OCI-LY7 (cell line): ENCODE results near the gene LRRC51. TPM values are rescaled to one million over a fixed set of nuclear protein-coding genes. Genes with fewer than 3 reads are reported as not detected.

ENCODE experiments used
- BruUV-seq: library from RNA; stranded (reverse); fragments of 400-500 nt; replicated peaks from 2 replicates; lab custom pipeline; 2021; lab: Mats Ljungman, UMichigan
- CTCF ChIA-PET: fragments of 300-600 bp; sonication (Branson Sonifier 250); formaldehyde crosslinking; loops from one replicate; lab custom pipeline; 2022; ENCODE audit warnings: antibody characterized with exemption; ENCODE audit not compliant: unreplicated experiment; lab: Charles Lee
- POLR2A ChIA-PET: fragments of 300-600 bp; sonication (Branson Sonifier 250); formaldehyde crosslinking; loops from one replicate; lab custom pipeline; 2022; ENCODE audit warnings: antibody characterized with exemption; lab: Charles Lee
- DNase-seq: peaks from one replicate; pipeline ENCODE4 v3.0.0-alpha.2; 2015; ENCODE audit warnings: low spot score
- H2AFZ ChIP-seq: fragments of 200-600 bp; sonication (generic), shearing (Covaris generic); 2 replicates; pipeline ENCODE4 v1.6.1; 2014; ENCODE audit warnings: mild to moderate bottlenecking, antibody characterized with exemption, low read length, moderate library complexity
- H3K27ac ChIP-seq: fragments of 200-600 bp; sonication (generic); 2 replicates; pipeline ENCODE4 v1.5.1; 2014; ENCODE audit warnings: mixed run types, low read depth, mild to moderate bottlenecking, moderate library complexity, low read length, inconsistent platforms; ENCODE audit not compliant: poor library complexity, severe bottlenecking
- H3K36me3 ChIP-seq: fragments of 200-600 bp; sonication (generic); 2 replicates; pipeline ENCODE4 v1.6.1; 2014; ENCODE audit warnings: mild to moderate bottlenecking, antibody characterized with exemption, low read length, moderate library complexity, mixed read lengths; ENCODE audit not compliant: insufficient read depth
- H3K4me1 ChIP-seq: fragments of 200-600 bp; sonication (generic); 2 replicates; pipeline ENCODE4 v1.5.1; 2014; ENCODE audit warnings: mild to moderate bottlenecking, low read length; ENCODE audit not compliant: insufficient read depth, poor library complexity, severe bottlenecking
- H3K4me2 ChIP-seq: fragments of 200-600 bp; sonication (generic); 2 replicates; pipeline ENCODE4 v1.6.1; 2014; ENCODE audit warnings: mild to moderate bottlenecking, low read length
- H3K4me3 ChIP-seq: fragments of 200-600 bp; sonication (generic); 2 replicates; pipeline ENCODE4 v1.5.1; 2014; ENCODE audit warnings: mild to moderate bottlenecking, low read depth, low read length; ENCODE audit not compliant: poor library complexity, severe bottlenecking
- H3K79me2 ChIP-seq: fragments of 200-600 bp; sonication (generic); 2 replicates; pipeline ENCODE4 v1.6.1; 2016; ENCODE audit warnings: low read depth, mild to moderate bottlenecking, low read length, moderate library complexity, mixed read lengths; ENCODE audit not compliant: insufficient read depth
- H3K9me2 ChIP-seq: fragments of 200-600 bp; sonication (generic); 2 replicates; pipeline ENCODE4 v1.6.1; 2016; ENCODE audit warnings: mild to moderate bottlenecking, low read length, mixed read lengths; ENCODE audit not compliant: insufficient read depth
- H3K9me3 ChIP-seq: fragments of 200-600 bp; sonication (generic); 2 replicates; pipeline ENCODE4 v1.6.1; 2014; ENCODE audit warnings: mild to moderate bottlenecking, mixed run types, low read length, mixed read lengths
- H4K20me1 ChIP-seq: fragments of 200-600 bp; sonication (generic); 2 replicates; pipeline ENCODE4 v1.6.1; 2014; ENCODE audit warnings: mild to moderate bottlenecking, antibody characterized with exemption, low read length, moderate library complexity, mixed read lengths; ENCODE audit not compliant: insufficient read depth
- EZH2phosphoT487 ChIP-seq: fragments of 200-600 bp; sonication (generic); IDR thresholded peaks from 2 replicates; pipeline ENCODE4 v1.6.1; 2018; ENCODE audit warnings: low read depth, borderline replicate concordance, mild to moderate bottlenecking, mixed run types, antibody characterized with exemption, low read length, moderate library complexity, mixed read lengths
- intact Hi-C: fragments of 100-400 bp; cut with micrococcal nuclease; formaldehyde crosslinking; loops from one replicate; pipeline ENCODE4 v1.10.0; 2022; ENCODE audit not compliant: unreplicated experiment
- total RNA-seq, 2 experiments: library from RNA; depleted of rRNA in 1 of 2; stranded (reverse); fragments of >200 nt in 1 of 2; shearing (Covaris generic) in 1 of 2; gene quantifications; 2 replicates each; pipeline ENCODE4 v1.2.3, GENCODE V29; 2014 to 2022
- TF ChIP-seq, protein P1 (sequence below): fragments of 200-600 bp; sonication (generic); conservative IDR thresholded peaks from 2 replicates; pipeline ENCODE4 v1.5.1; 2014; ENCODE audit warnings: mild to moderate bottlenecking, antibody characterized with exemption, low read length, moderate library complexity, mixed read lengths

Gene LRRC51
- total RNA-seq, 2 experiments from 2014 or later: 9.9 to 15.3 TPM

- ChIA-PET POLR2A (interaction anchor here (0.6 to 0.7 kb wide), 3 partner anchors 18 to 298 kb away, joined by 3 to 4 read pairs (median 4); no protein-coding TSS in a partner anchor), CTCF (no interaction called here)
- Histone ChIP-seq H4K20me1 (no peaks in the 10 kb centered on the region), H3K9me3 (no peaks in the 10 kb centered on the region), H2AFZ (no peak overlapping the region), H3K27ac (no peak overlapping the region), H3K4me2 (no peak overlapping the region), H3K36me3 (no peaks in the 10 kb centered on the region), H3K9me2 (no peaks in the 10 kb centered on the region), H3K4me1 (peaks cover 17% of the 10 kb centered on the region), H3K4me3 (no peak overlapping the region), H3K79me2 (peaks cover 10% of the 10 kb centered on the region)
- no peak for DNase-seq
- TF ChIP-seq, protein P1, sequence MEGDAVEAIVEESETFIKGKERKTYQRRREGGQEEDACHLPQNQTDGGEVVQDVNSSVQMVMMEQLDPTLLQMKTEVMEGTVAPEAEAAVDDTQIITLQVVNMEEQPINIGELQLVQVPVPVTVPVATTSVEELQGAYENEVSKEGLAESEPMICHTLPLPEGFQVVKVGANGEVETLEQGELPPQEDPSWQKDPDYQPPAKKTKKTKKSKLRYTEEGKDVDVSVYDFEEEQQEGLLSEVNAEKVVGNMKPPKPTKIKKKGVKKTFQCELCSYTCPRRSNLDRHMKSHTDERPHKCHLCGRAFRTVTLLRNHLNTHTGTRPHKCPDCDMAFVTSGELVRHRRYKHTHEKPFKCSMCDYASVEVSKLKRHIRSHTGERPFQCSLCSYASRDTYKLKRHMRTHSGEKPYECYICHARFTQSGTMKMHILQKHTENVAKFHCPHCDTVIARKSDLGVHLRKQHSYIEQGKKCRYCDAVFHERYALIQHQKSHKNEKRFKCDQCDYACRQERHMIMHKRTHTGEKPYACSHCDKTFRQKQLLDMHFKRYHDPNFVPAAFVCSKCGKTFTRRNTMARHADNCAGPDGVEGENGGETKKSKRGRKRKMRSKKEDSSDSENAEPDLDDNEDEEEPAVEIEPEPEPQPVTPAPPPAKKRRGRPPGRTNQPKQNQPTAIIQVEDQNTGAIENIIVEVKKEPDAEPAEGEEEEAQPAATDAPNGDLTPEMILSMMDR: no peak
- no peak for TF ChIP-seq EZH2phosphoT487
- intact Hi-C loops: no loop called here
- no TSS peak for BruUV-seq
Measured at GRCh38 chr11:72084076-72084475, 3.4 kb downstream of the LRRC51 start.

GRCh38 chr11:72084965-72085364 lies 4.3 kb downstream of the LRRC51 start:
- H2AFZ ChIP-seq: no peak overlapping the region
- no peak for DNase-seq
- CTCF ChIA-PET: interaction anchor here (0.5 kb wide), 1 partner anchor 56 kb away, joined by 4 read pairs; no protein-coding TSS in a partner anchor
- H3K4me3 ChIP-seq: no peak overlapping the region
- TF ChIP-seq, protein P1: no peak
- peaks cover under 1% of the 10 kb centered on the region; the same call in 1 of the 2 replicates for H3K79me2 ChIP-seq
- POLR2A ChIA-PET: interaction anchor here (0.6 to 1.5 kb wide), 5 partner anchors 28 to 298 kb away, joined by 3 to 6 read pairs (median 4); no protein-coding TSS in a partner anchor
- H3K27ac ChIP-seq: no peak overlapping the region
- peaks cover 7% of the 10 kb centered on the region; the same call in 1 of the 2 replicates for H3K36me3 ChIP-seq
- H3K9me2 ChIP-seq: no peaks in the 10 kb centered on the region
- intact Hi-C loops: no loop called here
- H4K20me1 ChIP-seq: no peaks in the 10 kb centered on the region
- no peak overlapping the region for H3K4me2 ChIP-seq
- H3K9me3 ChIP-seq: no peaks in the 10 kb centered on the region
- no TSS peak for BruUV-seq
- H3K4me1 ChIP-seq: peaks cover 17% of the 10 kb centered on the region

GRCh38 chr11:72085621-72086351 lies 5.1 kb downstream of the LRRC51 start:
- H3K79me2 ChIP-seq: no peaks in the 10 kb centered on the region
- no peaks in the 10 kb centered on the region for H3K9me3 ChIP-seq
- CTCF ChIA-PET: no interaction called here
- no peak overlapping the region for H3K27ac ChIP-seq
- H2AFZ ChIP-seq: no peak overlapping the region
- peaks cover 17% of the 10 kb centered on the region for H3K4me1 ChIP-seq
- BruUV-seq: no TSS peak
- POLR2A ChIA-PET: interaction anchor here (0.8 to 1.5 kb wide), 3 partner anchors 27 to 48 kb away, joined by 3 to 6 read pairs (median 5); no protein-coding TSS in a partner anchor
- no peak for DNase-seq
- H3K36me3 ChIP-seq: peaks cover 9% of the 10 kb centered on the region; the same call in 1 of the 2 replicates
- intact Hi-C loops: no loop called here
- H3K4me3 ChIP-seq: no peak overlapping the region
- H3K9me2 ChIP-seq: no peaks in the 10 kb centered on the region
- H4K20me1 ChIP-seq: no peaks in the 10 kb centered on the region
- TF ChIP-seq EZH2phosphoT487: no peak
- H3K4me2 ChIP-seq: no peak overlapping the region
